ENCODE results near the gene XPNPEP3. TPM values are rescaled to one million over a fixed set of nuclear protein-coding genes. Genes with fewer than 3 reads are reported as not detected.
"Not testable (repeated sequence)": the region's sequence is repeated elsewhere in the genome, so short reads cannot be mapped to it uniquely, and the experiment has no call there.

XPNPEP3 gene
- total RNA-seq, 1 donor from 2014 or later, result 17.7 TPM

DNA sequence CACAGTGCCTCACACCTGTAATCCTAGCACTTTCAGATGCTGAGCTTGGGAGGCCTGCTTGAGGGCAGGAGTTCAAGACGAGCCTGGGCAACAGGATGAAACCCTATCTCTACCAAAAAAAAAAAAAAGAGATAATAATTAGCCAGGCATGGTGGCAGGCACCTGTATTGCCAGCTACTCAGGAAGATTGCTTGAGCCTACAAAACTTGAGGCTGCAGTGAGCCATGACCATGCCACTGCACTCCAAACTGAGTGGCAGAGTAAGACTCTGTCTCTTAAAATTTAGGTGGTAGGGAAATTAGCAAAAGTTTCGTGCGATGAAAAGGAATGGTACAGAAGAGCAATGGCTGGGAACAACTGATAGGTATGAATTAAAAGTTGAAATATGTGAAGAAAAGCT lies 18.5 kb upstream of the XPNPEP3 start:
- Mint-ChIP-seq H3K4me3 (no peak overlapping the region), H3K27ac (no peak overlapping the region), H3K36me3 (ENCODE audit: low read depth) (peaks cover 47% of the 10 kb centered on the region), H3K9me3 (no peaks in the 10 kb centered on the region), H3K27me3 (no peaks in the 10 kb centered on the region), H3K4me1 (peaks cover 13% of the 10 kb centered on the region)
- intact Hi-C loops (cut with micrococcal nuclease), result no loop called here
- DNase-seq, result no peak

GRCh38 chr22:40844951-40845350 lies 12.0 kb upstream of the XPNPEP3 start:
- Mint-ChIP-seq H3K27me3 (no peaks in the 10 kb centered on the region), H3K9me3 (no peaks in the 10 kb centered on the region), H3K4me3 (no peak overlapping the region), H3K4me1 (peaks cover 5% of the 10 kb centered on the region), H3K36me3 (ENCODE audit: low read depth) (peaks cover 47% of the 10 kb centered on the region), H3K27ac (no peak overlapping the region)
- DNase-seq, result no peak
- intact Hi-C loops (cut with micrococcal nuclease), result no loop called here

DNA sequence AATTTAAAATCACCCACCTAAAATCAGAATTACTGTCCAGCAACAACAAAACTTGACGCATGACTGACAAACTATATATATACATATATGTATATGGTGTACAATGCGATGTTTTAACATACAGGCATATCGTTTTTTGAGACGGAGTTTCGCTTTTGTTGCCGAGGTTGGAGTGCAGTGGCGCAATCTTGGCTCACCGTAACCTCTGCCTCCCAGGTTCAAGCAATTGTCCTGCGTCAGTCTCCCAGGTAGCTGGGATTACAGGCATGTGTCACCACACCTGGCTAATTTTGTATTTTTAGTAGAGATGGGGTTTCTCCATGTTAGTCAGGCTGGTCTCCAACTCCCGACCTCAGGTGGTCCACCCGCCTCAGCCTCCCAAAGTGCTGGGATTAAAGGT lies 11.1 kb upstream of the XPNPEP3 start:
- DNase-seq; H3K4me1 Mint-ChIP-seq; H3K27ac Mint-ChIP-seq; H3K9me3 Mint-ChIP-seq; H3K27me3 Mint-ChIP-seq; intact Hi-C loops (cut with micrococcal nuclease); H3K4me3 Mint-ChIP-seq: not testable (repeated sequence)
- peaks cover 43% of the 10 kb centered on the region for H3K36me3 Mint-ChIP-seq (ENCODE audit: low read depth)

GRCh38 chr22:40853333-40853732 lies 3.6 kb upstream of the XPNPEP3 start:
- peak overlapping the region; percentile 31 for H3K27ac Mint-ChIP-seq
- peaks cover 42% of the 10 kb centered on the region for H3K4me1 Mint-ChIP-seq
- H3K27me3 Mint-ChIP-seq, result peaks cover 2% of the 10 kb centered on the region
- no peak for DNase-seq
- intact Hi-C loops (cut with micrococcal nuclease), result no loop called here
- no peaks in the 10 kb centered on the region for H3K9me3 Mint-ChIP-seq
- H3K4me3 Mint-ChIP-seq, result peak overlapping the region; percentile 50
- H3K36me3 Mint-ChIP-seq (ENCODE audit: low read depth), result peaks cover 25% of the 10 kb centered on the region

DNA sequence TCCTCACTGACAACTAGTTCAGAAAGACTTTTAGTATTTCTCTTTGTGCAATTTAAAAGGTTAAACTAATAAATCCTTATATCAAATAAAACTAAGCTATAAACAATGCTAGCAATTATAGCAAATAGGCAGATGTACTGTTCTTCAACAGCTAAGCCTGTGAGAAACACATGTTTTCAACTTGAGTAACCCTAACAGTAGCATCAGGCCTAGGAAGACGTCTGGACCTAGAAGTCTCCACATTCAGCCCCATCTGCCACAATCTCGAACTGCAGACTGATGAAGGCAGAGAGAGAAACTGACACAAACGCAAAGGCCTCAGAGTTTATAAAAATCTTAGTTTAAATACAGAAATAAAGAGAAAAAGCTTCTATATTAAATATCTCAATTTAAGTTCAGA lies 3.0 kb upstream of the XPNPEP3 start:
- Mint-ChIP-seq H3K9me3 (no peaks in the 10 kb centered on the region), H3K27ac (peak overlapping the region; percentile 31), H3K4me1 (peaks cover 43% of the 10 kb centered on the region), H3K27me3 (peaks cover 2% of the 10 kb centered on the region), H3K4me3 (peak overlapping the region; percentile 50), H3K36me3 (ENCODE audit: low read depth) (peaks cover 25% of the 10 kb centered on the region)
- DNase-seq, result no peak
- intact Hi-C loops (cut with micrococcal nuclease), result no loop called here

- Mint-ChIP-seq H3K27me3 (peaks cover 2% of the 10 kb centered on the region), H3K4me3 (peak overlapping the region; percentile 96), H3K4me1 (peaks cover 46% of the 10 kb centered on the region), H3K27ac (peak overlapping the region; percentile 63), H3K36me3 (ENCODE audit: low read depth) (peaks cover 20% of the 10 kb centered on the region), H3K9me3 (no peaks in the 10 kb centered on the region)
- peak; percentile 59 for DNase-seq
- intact Hi-C loops (cut with micrococcal nuclease), result no loop called here
These were observed 1.6 kb upstream of the XPNPEP3 start for GRCh38 chr22:40855071-40855978.

DNA sequence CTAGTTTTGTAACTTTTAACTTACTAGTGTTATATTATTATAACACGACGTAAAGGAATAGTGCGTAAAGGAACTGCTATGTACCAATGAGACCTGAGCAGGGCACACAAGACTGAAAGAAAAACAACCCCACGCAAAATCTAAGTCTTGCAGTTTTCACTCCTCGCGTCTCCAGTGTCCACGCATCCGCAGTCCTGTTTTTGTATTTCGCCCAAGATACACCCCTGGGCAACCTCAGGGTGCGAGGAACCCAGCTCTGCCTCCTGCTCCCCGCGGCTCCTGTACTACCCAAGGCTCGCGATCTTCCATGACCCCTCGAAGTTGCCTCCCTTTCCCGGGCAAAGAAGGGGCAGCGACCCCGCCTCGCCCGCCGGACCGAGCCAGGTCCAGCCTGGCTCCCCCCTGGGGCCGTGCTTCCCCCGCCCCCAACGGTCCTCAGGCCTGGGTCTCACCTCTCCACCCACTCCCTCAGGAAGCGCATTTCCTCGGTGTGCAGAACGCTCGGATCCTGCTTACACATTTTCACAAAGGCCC lies 902 bp upstream of the XPNPEP3 start:
- Mint-ChIP-seq H3K9me3 (no peaks in the 10 kb centered on the region), H3K4me3 (peak overlapping the region; percentile 96), H3K4me1 (peaks cover 46% of the 10 kb centered on the region), H3K36me3 (ENCODE audit: low read depth) (peaks cover 22% of the 10 kb centered on the region), H3K27me3 (peaks cover 2% of the 10 kb centered on the region), H3K27ac (peak overlapping the region; percentile 100)
- intact Hi-C loops (cut with micrococcal nuclease), result loop anchor here (1.0 to 2.0 kb wide), 7 partner anchors 37 to 431 kb away; partner anchors contain the start of genes L3MBTL2, MRTFA, RANGAP1 and RBX1
- DNase-seq, result no peak

DNA sequence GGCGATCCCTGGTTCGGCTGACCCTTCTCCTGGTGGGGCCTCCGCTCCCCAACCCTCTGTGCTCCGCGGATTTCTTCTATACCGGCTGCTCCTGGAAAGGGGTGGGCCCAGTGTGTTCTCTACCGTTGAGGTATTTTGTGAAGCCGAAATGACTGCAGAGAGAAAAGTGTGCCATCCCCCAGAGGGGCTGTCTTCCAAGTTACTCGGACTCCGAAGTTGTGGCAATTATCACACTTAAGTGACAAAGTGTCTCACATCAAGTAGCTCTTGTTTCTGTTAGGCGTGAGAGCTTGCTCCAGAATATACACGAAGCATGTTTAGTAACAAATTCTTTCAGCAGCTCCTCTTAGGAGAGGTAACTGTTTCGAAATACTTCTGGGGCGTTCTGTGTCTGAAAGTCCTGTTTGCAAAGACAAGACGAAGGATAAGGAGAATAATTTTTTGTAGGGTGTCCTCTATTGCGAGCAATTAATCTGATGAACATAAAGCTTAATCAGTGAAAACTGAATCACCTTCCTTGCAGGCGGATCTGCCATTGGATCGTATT lies 434 bp downstream of the XPNPEP3 start:
- Mint-ChIP-seq H3K9me3 (no peaks in the 10 kb centered on the region), H3K4me1 (peaks cover 39% of the 10 kb centered on the region), H3K27me3 (peaks cover 2% of the 10 kb centered on the region), H3K4me3 (peak overlapping the region; percentile 96), H3K36me3 (ENCODE audit: low read depth) (peaks cover 21% of the 10 kb centered on the region), H3K27ac (peak overlapping the region; percentile 100)
- DNase-seq, result no peak
- intact Hi-C loops (cut with micrococcal nuclease), result loop anchor here (2.0 kb wide), 5 partner anchors 41 to 429 kb away; partner anchors contain the start of genes L3MBTL2, RANGAP1 and RBX1

- H3K4me1 Mint-ChIP-seq, result peaks cover 15% of the 10 kb centered on the region
- peaks cover 15% of the 10 kb centered on the region for H3K36me3 Mint-ChIP-seq (ENCODE audit: low read depth)
- intact Hi-C loops (cut with micrococcal nuclease), result no loop called here
- no peaks in the 10 kb centered on the region for H3K27me3 Mint-ChIP-seq
- no peak within 1 kb of the TSS for H3K27ac Mint-ChIP-seq
- H3K4me3 Mint-ChIP-seq, result no peak within 1 kb of the TSS
- no peak for DNase-seq
- H3K9me3 Mint-ChIP-seq, result no peaks in the 10 kb centered on the region
These were observed 5.1 kb downstream of the XPNPEP3 start, which contains the start of gene DNAJB7 for GRCh38 chr22:40862013-40862412. TSS of gene DNAJB7 (minus strand) at chr22:40862113. CDS start at chr22:40861994, 119 bp downstream.

GRCh38 chr22:40862537-40862936 lies 5.6 kb downstream of the XPNPEP3 start:
- Mint-ChIP-seq H3K4me3 (no peak overlapping the region), H3K27me3 (no peaks in the 10 kb centered on the region), H3K36me3 (ENCODE audit: low read depth) (peaks cover 12% of the 10 kb centered on the region), H3K4me1 (peaks cover 11% of the 10 kb centered on the region), H3K9me3 (no peaks in the 10 kb centered on the region), H3K27ac (no peak overlapping the region)
- intact Hi-C loops (cut with micrococcal nuclease), result no loop called here
- DNase-seq, result no peak

- DNase-seq, result no peak
- intact Hi-C loops (cut with micrococcal nuclease), result no loop called here
These were observed 10.2 kb downstream of the XPNPEP3 start for GRCh38 chr22:40867109-40867508.

DNA sequence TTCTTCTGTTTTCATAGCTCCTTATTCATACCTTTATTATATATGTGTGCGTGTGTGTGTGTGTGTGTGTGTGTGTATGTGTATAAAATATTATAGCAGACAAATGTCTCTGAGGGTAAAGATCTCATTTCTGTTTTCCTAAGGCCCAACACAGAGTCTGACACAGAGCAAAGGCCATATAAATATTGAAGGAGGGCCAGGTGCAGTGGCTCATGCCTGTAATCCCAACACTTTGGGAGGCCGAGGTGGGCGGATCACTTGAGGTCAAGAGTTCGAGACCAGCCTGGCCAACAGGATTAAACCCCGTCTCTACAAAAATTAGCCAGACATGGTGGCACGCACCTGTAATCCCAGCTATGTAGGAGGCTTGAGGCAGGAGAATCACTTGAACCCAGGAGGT lies 11.4 kb downstream of the XPNPEP3 start:
- H3K9me3 Mint-ChIP-seq; H3K27me3 Mint-ChIP-seq; DNase-seq; intact Hi-C loops (cut with micrococcal nuclease); H3K36me3 Mint-ChIP-seq (ENCODE audit: low read depth); H3K4me1 Mint-ChIP-seq; H3K4me3 Mint-ChIP-seq; H3K27ac Mint-ChIP-seq: not testable (repeated sequence)

More at GRCh38 chr22:40867109-40867508, 10.2 kb downstream of the XPNPEP3 start:
- no peak overlapping the region for H3K27ac Mint-ChIP-seq
- no peaks in the 10 kb centered on the region for H3K36me3 Mint-ChIP-seq (ENCODE audit: low read depth)
- H3K4me1 Mint-ChIP-seq, result peaks cover 2% of the 10 kb centered on the region
- H3K9me3 Mint-ChIP-seq, result no peaks in the 10 kb centered on the region
- no peaks in the 10 kb centered on the region for H3K27me3 Mint-ChIP-seq
- H3K4me3 Mint-ChIP-seq, result no peak overlapping the region

GRCh38 chr22:40874016-40874415 lies 17.1 kb downstream of the XPNPEP3 start:
- Mint-ChIP-seq H3K27me3 (no peaks in the 10 kb centered on the region), H3K9me3 (no peaks in the 10 kb centered on the region), H3K36me3 (ENCODE audit: low read depth) (no peaks in the 10 kb centered on the region), H3K4me1 (no peaks in the 10 kb centered on the region), H3K27ac (no peak overlapping the region), H3K4me3 (no peak overlapping the region)
- DNase-seq, result no peak
- intact Hi-C loops (cut with micrococcal nuclease), result no loop called here

GRCh38 chr22:40875111-40875510 lies 18.2 kb downstream of the XPNPEP3 start:
- H3K4me1 Mint-ChIP-seq, result no peaks in the 10 kb centered on the region
- H3K27ac Mint-ChIP-seq, result no peak overlapping the region
- no peaks in the 10 kb centered on the region for H3K9me3 Mint-ChIP-seq
- no peaks in the 10 kb centered on the region for H3K27me3 Mint-ChIP-seq
- intact Hi-C loops (cut with micrococcal nuclease), result no loop called here
- H3K4me3 Mint-ChIP-seq, result no peak overlapping the region
- no peaks in the 10 kb centered on the region for H3K36me3 Mint-ChIP-seq (ENCODE audit: low read depth)
- DNase-seq, result no peak

Data from activated CD4-positive, alpha-beta T cell treated with anti-CD3 and anti-CD28 coated beads, Interleukin-2, amount 10 ng/mL, durations not matched to agents 24 days and 14 days (primary cell).